Measurements from ENCODE around the gene AIFM3. TPM values are rescaled to one million over a fixed set of nuclear protein-coding genes. Genes with fewer than 3 reads are reported as not detected.

Gene AIFM3
- total and polyA plus RNA-seq, 2 donors = 0.57 to 3.3 TPM

- WGBS = 97% methylated on average over 23 of the region's 23 CpGs
Observed at GRCh38 chr22:20995329-20996030, 28.4 kb downstream of the AIFM3 start.

DNA sequence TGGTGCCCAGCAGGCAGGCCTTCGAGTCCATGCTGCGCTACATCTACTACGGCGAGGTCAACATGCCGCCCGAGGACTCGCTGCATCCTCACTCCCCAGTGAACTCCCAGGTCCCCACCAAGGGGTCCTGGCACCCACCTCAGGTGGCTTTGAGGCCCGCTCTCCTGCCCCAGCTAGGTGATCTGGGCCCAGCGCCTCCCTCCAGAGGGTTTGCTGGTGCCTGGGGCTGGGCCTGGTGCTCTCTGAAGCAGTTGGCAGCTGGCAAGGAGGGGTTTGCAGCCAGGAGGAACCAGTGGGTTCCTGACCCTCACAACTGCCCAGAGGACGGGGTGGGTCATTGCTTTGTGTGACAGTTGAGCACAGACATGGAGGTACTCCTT is 29.0 kb downstream of the AIFM3 start:
- 98% methylated on average over 10 of the region's 10 CpGs for WGBS
- no peak overlapping the region for H3K4me3 ChIP-seq (ENCODE audit: low read length in 2 of 2)
- DNase-seq (ENCODE audit: low read depth in 6 of 9, low spot score in 9 of 9) = no peak
- no peaks in the 10 kb centered on the region for H3K9me3 ChIP-seq (ENCODE audit: control insufficient read depth in 2 of 2, insufficient read depth in 1 of 2, low read length in 1 of 2)
- no peaks in the 10 kb centered on the region for H3K27me3 ChIP-seq (ENCODE audit: control insufficient read depth in 2 of 2, insufficient read depth in 1 of 2, low read length in 1 of 2)
- peaks cover 75 to 80% of the 10 kb centered on the region in 2 donors for H3K36me3 ChIP-seq (ENCODE audit: control insufficient read depth in 2 of 2, insufficient read depth in 2 of 2, low read length in 1 of 2)
- H3K4me1 ChIP-seq (ENCODE audit: control insufficient read depth in 2 of 2, insufficient read depth in 2 of 2, low read length in 2 of 2) = peaks cover 7 to 11% of the 10 kb centered on the region in 2 donors
- no peak overlapping the region for H3K27ac ChIP-seq (ENCODE audit: low read depth in 1 of 2, low read length in 1 of 2)

More at GRCh38 chr22:20995329-20996030, 28.4 kb downstream of the AIFM3 start:
- Histone ChIP-seq H3K9me3 (ENCODE audit: control insufficient read depth in 2 of 2, insufficient read depth in 1 of 2, low read length in 1 of 2) (no peaks in the 10 kb centered on the region), H3K27ac (ENCODE audit: low read depth in 1 of 2, low read length in 1 of 2) (no peak overlapping the region), H3K36me3 (ENCODE audit: control insufficient read depth in 2 of 2, insufficient read depth in 2 of 2, low read length in 1 of 2) (peaks cover 72 to 85% of the 10 kb centered on the region in 2 donors), H3K4me3 (ENCODE audit: low read length in 2 of 2) (no peak overlapping the region), H3K27me3 (ENCODE audit: control insufficient read depth in 2 of 2, insufficient read depth in 1 of 2, low read length in 1 of 2) (no peaks in the 10 kb centered on the region), H3K4me1 (ENCODE audit: control insufficient read depth in 2 of 2, insufficient read depth in 2 of 2, low read length in 2 of 2) (peaks cover 2 to 6% of the 10 kb centered on the region in 2 donors)
- no peak for DNase-seq (ENCODE audit: low read depth in 6 of 9, low spot score in 9 of 9)

GRCh38 chr22:20996598-20997535 is 29.8 kb downstream of the AIFM3 start:
- 97% methylated on average over 27 of the region's 27 CpGs for WGBS
- no peak overlapping the region for H3K27ac ChIP-seq (ENCODE audit: low read depth in 1 of 2, low read length in 1 of 2)
- H3K4me1 ChIP-seq (ENCODE audit: control insufficient read depth in 2 of 2, insufficient read depth in 2 of 2, low read length in 2 of 2) = peaks cover 10 to 17% of the 10 kb centered on the region in 2 donors
- H3K4me3 ChIP-seq (ENCODE audit: low read length in 2 of 2) = no peak overlapping the region
- no peaks in the 10 kb centered on the region for H3K9me3 ChIP-seq (ENCODE audit: control insufficient read depth in 2 of 2, insufficient read depth in 1 of 2, low read length in 1 of 2)
- peaks cover 70 to 72% of the 10 kb centered on the region in 2 donors for H3K36me3 ChIP-seq (ENCODE audit: control insufficient read depth in 2 of 2, insufficient read depth in 2 of 2, low read length in 1 of 2)
- no peak for DNase-seq (ENCODE audit: low read depth in 6 of 9, low spot score in 9 of 9)
- H3K27me3 ChIP-seq (ENCODE audit: control insufficient read depth in 2 of 2, insufficient read depth in 1 of 2, low read length in 1 of 2) = no peaks in the 10 kb centered on the region

- Histone ChIP-seq H3K9me3 (ENCODE audit: control insufficient read depth in 2 of 2, insufficient read depth in 1 of 2, low read length in 1 of 2) (peaks cover 0 to 5% of the 10 kb centered on the region in 2 donors), H3K27me3 (ENCODE audit: control insufficient read depth in 2 of 2, insufficient read depth in 1 of 2, low read length in 1 of 2) (no peaks in the 10 kb centered on the region), H3K27ac (ENCODE audit: low read depth in 1 of 2, low read length in 1 of 2) (no peak overlapping the region), H3K4me1 (ENCODE audit: control insufficient read depth in 2 of 2, insufficient read depth in 2 of 2, low read length in 2 of 2) (peaks cover 10 to 18% of the 10 kb centered on the region in 2 donors), H3K36me3 (ENCODE audit: control insufficient read depth in 2 of 2, insufficient read depth in 2 of 2, low read length in 1 of 2) (peaks cover 62 to 64% of the 10 kb centered on the region in 2 donors), H3K4me3 (ENCODE audit: low read length in 2 of 2) (no peak overlapping the region)
- DNase-seq (ENCODE audit: low read depth in 6 of 9, low spot score in 9 of 9) = no peak
- WGBS = 96% methylated on average over 13 of the region's 13 CpGs
Observed at GRCh38 chr22:20997536-20998257, 30.6 kb downstream of the AIFM3 start.

- Histone ChIP-seq H3K9me3 (ENCODE audit: control insufficient read depth in 2 of 2, insufficient read depth in 1 of 2, low read length in 1 of 2) (peaks cover 0 to 5% of the 10 kb centered on the region in 2 donors), H3K4me1 (ENCODE audit: control insufficient read depth in 2 of 2, insufficient read depth in 2 of 2, low read length in 2 of 2) (peaks cover 17 to 24% of the 10 kb centered on the region in 2 donors), H3K27ac (ENCODE audit: low read depth in 1 of 2, low read length in 1 of 2) (no peak overlapping the region), H3K4me3 (ENCODE audit: low read length in 2 of 2) (no peak overlapping the region), H3K27me3 (ENCODE audit: control insufficient read depth in 2 of 2, insufficient read depth in 1 of 2, low read length in 1 of 2) (no peaks in the 10 kb centered on the region), H3K36me3 (ENCODE audit: control insufficient read depth in 2 of 2, insufficient read depth in 2 of 2, low read length in 1 of 2) (peaks cover 56 to 58% of the 10 kb centered on the region in 2 donors)
- no peak for DNase-seq (ENCODE audit: low read depth in 6 of 9, low spot score in 9 of 9)
- WGBS = 89% methylated on average over 7 of the region's 7 CpGs
Observed at GRCh38 chr22:20998411-20999336, 31.6 kb downstream of the AIFM3 start.

GRCh38 chr22:20999350-21000206 is 32.5 kb downstream of the AIFM3 start:
- Histone ChIP-seq H3K4me3 (ENCODE audit: low read length in 2 of 2) (no peak overlapping the region), H3K27me3 (ENCODE audit: control insufficient read depth in 2 of 2, insufficient read depth in 1 of 2, low read length in 1 of 2) (no peaks in the 10 kb centered on the region), H3K27ac (ENCODE audit: low read depth in 1 of 2, low read length in 1 of 2) (no peak overlapping the region), H3K4me1 (ENCODE audit: control insufficient read depth in 2 of 2, insufficient read depth in 2 of 2, low read length in 2 of 2) (peaks cover 17 to 24% of the 10 kb centered on the region in 2 donors), H3K36me3 (ENCODE audit: control insufficient read depth in 2 of 2, insufficient read depth in 2 of 2, low read length in 1 of 2) (peaks cover 46 to 52% of the 10 kb centered on the region in 2 donors), H3K9me3 (ENCODE audit: control insufficient read depth in 2 of 2, insufficient read depth in 1 of 2, low read length in 1 of 2) (peaks cover 0 to 5% of the 10 kb centered on the region in 2 donors)
- WGBS = 97% methylated on average over 27 of the region's 27 CpGs
- no peak for DNase-seq (ENCODE audit: low read depth in 6 of 9, low spot score in 9 of 9)

DNA sequence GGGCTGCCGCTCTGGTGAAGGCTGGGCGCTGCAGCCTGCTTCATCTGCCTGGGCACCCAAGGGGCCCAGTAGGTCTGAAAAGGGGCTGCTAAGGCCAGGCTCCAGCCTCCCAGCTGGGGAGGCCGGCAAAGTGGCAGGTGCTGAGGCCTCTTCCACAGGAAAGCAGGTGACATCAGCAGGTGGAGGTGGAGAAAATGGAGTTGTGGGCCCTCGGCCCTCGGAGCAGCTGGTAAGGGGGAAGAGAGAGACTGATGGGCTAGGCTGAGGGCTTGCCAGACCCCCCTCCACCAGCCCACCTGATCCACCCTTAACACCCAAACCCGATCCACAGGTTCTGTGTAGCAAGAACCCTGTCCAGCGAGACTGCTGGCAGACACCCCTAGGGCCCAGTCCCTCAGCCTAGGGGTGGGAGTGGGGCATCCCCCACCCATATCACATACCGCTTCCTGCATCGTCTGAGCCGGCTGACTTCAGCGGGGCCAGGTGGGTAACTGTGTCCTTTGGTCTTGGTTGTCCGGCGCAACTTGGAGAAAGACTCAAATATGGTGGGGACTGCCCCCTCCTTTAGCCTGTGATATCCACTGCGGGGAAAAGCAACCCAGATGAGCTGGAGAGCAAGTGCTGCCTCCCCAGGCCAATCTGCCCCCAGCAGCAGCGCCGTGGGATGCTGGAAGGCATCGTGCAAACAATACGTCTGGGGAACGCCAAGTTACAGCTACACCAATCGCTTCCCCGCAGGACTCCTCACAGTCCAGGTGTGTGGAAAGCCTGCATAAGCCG is 33.3 kb downstream of the AIFM3 start:
- H3K4me3 ChIP-seq (ENCODE audit: low read length in 2 of 2) = peak overlapping the region; percentile 86 to 97
- no peak overlapping the region for H3K27ac ChIP-seq (ENCODE audit: low read depth in 1 of 2, low read length in 1 of 2)
- no peak for DNase-seq (ENCODE audit: low read depth in 6 of 9, low spot score in 9 of 9)
- peaks cover 17 to 24% of the 10 kb centered on the region in 2 donors for H3K4me1 ChIP-seq (ENCODE audit: control insufficient read depth in 2 of 2, insufficient read depth in 2 of 2, low read length in 2 of 2)
- no peaks in the 10 kb centered on the region for H3K27me3 ChIP-seq (ENCODE audit: control insufficient read depth in 2 of 2, insufficient read depth in 1 of 2, low read length in 1 of 2)
- WGBS = 80% methylated on average over 22 of the region's 22 CpGs
- H3K9me3 ChIP-seq (ENCODE audit: control insufficient read depth in 2 of 2, insufficient read depth in 1 of 2, low read length in 1 of 2) = peaks cover 0 to 5% of the 10 kb centered on the region in 2 donors
- peaks cover 41 to 50% of the 10 kb centered on the region in 2 donors for H3K36me3 ChIP-seq (ENCODE audit: control insufficient read depth in 2 of 2, insufficient read depth in 2 of 2, low read length in 1 of 2)
